ENCODE measurements around the gene CDH4.

DNA sequence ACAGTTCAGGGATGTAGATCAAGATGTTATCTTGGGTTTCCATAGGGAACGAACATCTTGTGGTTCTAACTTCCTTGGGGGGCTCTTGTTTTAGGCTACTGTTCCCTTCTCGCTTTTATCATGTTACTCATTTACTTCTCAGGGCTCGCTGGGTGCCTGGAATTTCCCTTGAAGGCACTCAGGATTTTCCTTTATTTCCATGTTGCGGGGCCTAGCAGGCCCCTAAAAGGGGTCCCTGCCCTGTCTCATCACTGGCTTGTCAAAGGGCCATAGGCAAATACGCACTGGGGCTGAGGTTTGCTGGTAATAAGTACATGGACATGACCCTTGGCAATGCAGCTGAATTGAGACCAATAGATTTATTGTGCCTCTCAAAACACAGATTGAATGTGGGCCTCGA is 262.3 kb downstream of the CDH4 start:
- TF ChIP-seq, protein P1, sequence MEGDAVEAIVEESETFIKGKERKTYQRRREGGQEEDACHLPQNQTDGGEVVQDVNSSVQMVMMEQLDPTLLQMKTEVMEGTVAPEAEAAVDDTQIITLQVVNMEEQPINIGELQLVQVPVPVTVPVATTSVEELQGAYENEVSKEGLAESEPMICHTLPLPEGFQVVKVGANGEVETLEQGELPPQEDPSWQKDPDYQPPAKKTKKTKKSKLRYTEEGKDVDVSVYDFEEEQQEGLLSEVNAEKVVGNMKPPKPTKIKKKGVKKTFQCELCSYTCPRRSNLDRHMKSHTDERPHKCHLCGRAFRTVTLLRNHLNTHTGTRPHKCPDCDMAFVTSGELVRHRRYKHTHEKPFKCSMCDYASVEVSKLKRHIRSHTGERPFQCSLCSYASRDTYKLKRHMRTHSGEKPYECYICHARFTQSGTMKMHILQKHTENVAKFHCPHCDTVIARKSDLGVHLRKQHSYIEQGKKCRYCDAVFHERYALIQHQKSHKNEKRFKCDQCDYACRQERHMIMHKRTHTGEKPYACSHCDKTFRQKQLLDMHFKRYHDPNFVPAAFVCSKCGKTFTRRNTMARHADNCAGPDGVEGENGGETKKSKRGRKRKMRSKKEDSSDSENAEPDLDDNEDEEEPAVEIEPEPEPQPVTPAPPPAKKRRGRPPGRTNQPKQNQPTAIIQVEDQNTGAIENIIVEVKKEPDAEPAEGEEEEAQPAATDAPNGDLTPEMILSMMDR (IDR thresholded peaks at IDR 0.05) = no peak
- no peak for TF ChIP-seq ZFX (IDR thresholded peaks at IDR 0.05; ENCODE audit: borderline replicate concordance)
